ENCODE data around the gene REPIN1. TPM values are rescaled to one million over a fixed set of nuclear protein-coding genes. Genes with fewer than 3 reads are reported as not detected.

The REPIN1 gene
- total RNA-seq, 4 donors from 2014 or later, result 182 to 414 (median 247) TPM

GRCh38 chr7:150368884-150369747 is 494 bp downstream of the REPIN1 start:
- Histone ChIP-seq H3K36me3 (no peaks in the 10 kb centered on the region), H3K9me3 (no peaks in the 10 kb centered on the region), H3K27ac (peak overlapping the region; percentile 93 to 99 (median 97)), H3K27me3 (no peaks in the 10 kb centered on the region), H3K4me1 (peaks cover 24 to 70% (median 49%) of the 10 kb centered on the region in 4 donors), H3K4me3 (peak overlapping the region; percentile 70 to 90 (median 86))
- in situ Hi-C loops (cut with MboI; ENCODE audit: low pct_ligation_motif_present in 1 of 4, low pct_unique_long_range_greater_than_20kb in 1 of 4, low sequenced_read_pairs in 3 of 4) (no loop called here), intact Hi-C loops (cut with DNase I; ENCODE audit: low total_unique reads) (no loop called here)
- WGBS, 2 donors (ENCODE audit: low coverage in 1 of 2), result 1% methylated on average over 41 of the region's 58 CpGs; no CpG with 5 or more reads in 1 of the 2 donors
- peak; percentile 67 for DNase-seq
- TF ChIP-seq POLR2A (IDR thresholded peaks at IDR 0.05) (peak; percentile 35), EP300 (IDR thresholded peaks at IDR 0.05; ENCODE audit: low read depth) (no peak), CTCF (IDR thresholded peaks at IDR 0.05) (no peak)

- intact Hi-C loops (cut with DNase I; ENCODE audit: low total_unique reads) (no loop called here), in situ Hi-C loops (cut with MboI; ENCODE audit: low pct_ligation_motif_present in 1 of 4, low pct_unique_long_range_greater_than_20kb in 1 of 4, low sequenced_read_pairs in 3 of 4) (no loop called here)
- Histone ChIP-seq H3K27me3 (no peaks in the 10 kb centered on the region), H3K36me3 (no peaks in the 10 kb centered on the region), H3K4me3 (peak overlapping the region; percentile 70 to 90 (median 86)), H3K9me3 (no peaks in the 10 kb centered on the region), H3K4me1 (peaks cover 24 to 75% (median 53%) of the 10 kb centered on the region in 4 donors), H3K27ac (peak overlapping the region; percentile 93 to 99 (median 97))
- 39% methylated on average over 22 of the region's 23 CpGs; no CpG with 5 or more reads in 1 of the 2 donors for WGBS, 2 donors (ENCODE audit: low coverage in 1 of 2)
- DNase-seq, result no peak
- TF ChIP-seq POLR2AphosphoS5 (IDR thresholded peaks at IDR 0.05) (no peak), POLR2A (IDR thresholded peaks at IDR 0.05) (no peak), EP300 (IDR thresholded peaks at IDR 0.05; ENCODE audit: low read depth) (no peak), CTCF (IDR thresholded peaks at IDR 0.05) (no peak)
These were observed 1.3 kb downstream of the REPIN1 start for GRCh38 chr7:150369748-150370501.

- TF ChIP-seq POLR2A (IDR thresholded peaks at IDR 0.05) (no peak), CTCF (IDR thresholded peaks at IDR 0.05) (no peak), EP300 (IDR thresholded peaks at IDR 0.05; ENCODE audit: low read depth) (no peak), POLR2AphosphoS5 (IDR thresholded peaks at IDR 0.05) (no peak)
- Histone ChIP-seq H3K4me1 (peaks cover 24 to 82% (median 55%) of the 10 kb centered on the region in 4 donors), H3K36me3 (no peaks in the 10 kb centered on the region), H3K27me3 (no peaks in the 10 kb centered on the region), H3K4me3 (peak overlapping the region in 3 of 4 donors; percentile 70 to 90 (median 84)), H3K27ac (peak overlapping the region; percentile 93 to 99 (median 97)), H3K9me3 (no peaks in the 10 kb centered on the region)
- intact Hi-C loops (cut with DNase I; ENCODE audit: low total_unique reads) (no loop called here), in situ Hi-C loops (cut with MboI; ENCODE audit: low pct_ligation_motif_present in 1 of 4, low pct_unique_long_range_greater_than_20kb in 1 of 4, low sequenced_read_pairs in 3 of 4) (no loop called here)
- no peak for DNase-seq
- 0 to 62% methylated on average over 1 to 3 of the region's 3 CpGs for WGBS, 2 donors (ENCODE audit: low coverage in 1 of 2)
These were observed 2.0 kb downstream of the REPIN1 start for GRCh38 chr7:150370612-150371071.
